RWPE1 (cell line): ENCODE results near the gene PGAP3.

Experiments used
- CTCF ChIA-PET: fragments of 350-600 bp; sonication (Branson Sonifier 250); formaldehyde crosslinking; extraction: SDS; loops from one replicate; lab custom pipeline; 2021; lab: Yijun Ruan, JAX
- POLR2A ChIA-PET: fragments of 400-600 bp; formaldehyde crosslinking; extraction: SDS; loops from one replicate; lab custom pipeline; 2020; ENCODE audit warnings: antibody characterized with exemption; ENCODE audit not compliant: low non-redundant PET; lab: Yijun Ruan, JAX
- DNase-seq: peaks from one replicate; pipeline ENCODE4 v3.0.0; 2012; ENCODE audit warnings: low spot score
- H3K27ac ChIP-seq: fragments of 450-650 bp; 2 replicates; pipeline ENCODE4 v1.5.1; 2017
- CTCF ChIP-seq: fragments of 450-650 bp; conservative IDR thresholded peaks from 2 replicates; pipeline ENCODE4 v1.5.1; 2017; ENCODE audit warnings: low read depth, mild to moderate bottlenecking

The PGAP3 gene

DNA sequence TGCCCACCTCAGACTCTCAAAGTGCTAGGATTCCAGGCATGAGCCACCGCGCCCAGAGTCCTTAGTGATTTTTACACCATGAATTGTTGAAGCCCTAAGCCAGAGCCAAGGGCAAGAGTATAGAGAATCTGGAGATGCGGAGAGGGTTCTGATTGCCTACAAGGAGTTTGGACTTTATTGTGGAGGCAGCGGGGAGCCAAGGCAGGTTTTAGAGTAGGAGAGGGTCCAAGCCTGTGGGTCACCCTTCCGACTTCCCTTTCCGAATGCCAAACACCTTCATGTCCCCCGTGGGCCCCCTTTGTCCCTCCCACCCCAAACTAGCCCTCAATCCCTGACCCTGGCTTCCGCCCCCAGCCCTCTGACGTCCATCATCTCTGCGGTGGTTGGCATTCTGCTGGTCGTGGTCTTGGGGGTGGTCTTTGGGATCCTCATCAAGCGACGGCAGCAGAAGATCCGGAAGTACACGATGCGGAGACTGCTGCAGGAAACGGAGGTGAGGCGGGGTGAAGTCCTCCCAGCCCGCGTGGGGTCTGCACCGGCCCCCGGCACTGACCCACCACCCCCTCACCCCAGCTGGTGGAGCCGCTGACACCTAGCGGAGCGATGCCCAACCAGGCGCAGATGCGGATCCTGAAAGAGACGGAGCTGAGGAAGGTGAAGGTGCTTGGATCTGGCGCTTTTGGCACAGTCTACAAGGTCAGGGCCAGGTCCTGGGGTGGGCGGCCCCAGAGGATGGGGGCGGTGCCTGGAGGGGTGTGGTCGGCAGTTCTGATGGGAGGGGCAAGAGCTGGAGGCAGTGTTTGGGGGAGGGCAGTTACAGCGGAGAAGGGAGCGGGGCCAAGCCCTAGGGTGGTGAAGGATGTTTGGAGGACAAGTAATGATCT, 35.4 kb upstream of the PGAP3 start:
- POLR2A ChIA-PET: interaction anchor here (0.5 kb wide), 1 partner anchor 390 kb away, joined by 4 read pairs; no protein-coding TSS in a partner anchor
- DNase-seq: no peak
- TF ChIP-seq CTCF: no peak
- CTCF ChIA-PET: interaction anchor here (1.0 kb wide), 1 partner anchor 204 kb away, joined by 3 read pairs; the partner anchor contains the start of genes LRRC3C and ORMDL3
- 0 out of 2 replicates have a peak overlapping the region, but pooled peaks have one; percentile 13 for H3K27ac ChIP-seq

DNA sequence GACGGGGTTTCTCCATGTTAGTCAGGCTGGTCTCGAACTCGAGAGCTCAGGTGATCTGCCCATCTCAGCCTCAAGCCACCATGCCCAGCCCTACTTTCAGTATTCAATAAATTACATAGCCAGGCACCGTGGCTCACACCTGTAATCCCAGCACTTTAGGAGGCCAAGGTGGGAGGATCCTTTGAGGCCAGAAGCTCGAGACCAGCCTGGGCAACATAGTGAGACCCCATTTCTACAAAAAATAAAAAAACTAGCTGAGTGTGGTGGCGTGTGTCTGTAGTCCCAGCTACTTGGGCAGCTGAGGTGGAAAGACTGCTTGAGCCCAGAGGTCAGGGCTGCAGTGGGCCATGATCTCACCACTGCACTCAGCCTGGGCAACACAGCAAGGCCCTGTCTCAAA, 34.2 kb upstream of the PGAP3 start:
- CTCF ChIA-PET: interaction anchor here (0.7 to 1.0 kb wide), 2 partner anchors 205 to 288 kb away, joined by 3 read pairs; partner anchors contain the start of genes LRRC3C and ORMDL3
- TF ChIP-seq CTCF: no peak
- DNase-seq: no peak
- no peak overlapping the region for H3K27ac ChIP-seq
- POLR2A ChIA-PET: no interaction called here

DNA sequence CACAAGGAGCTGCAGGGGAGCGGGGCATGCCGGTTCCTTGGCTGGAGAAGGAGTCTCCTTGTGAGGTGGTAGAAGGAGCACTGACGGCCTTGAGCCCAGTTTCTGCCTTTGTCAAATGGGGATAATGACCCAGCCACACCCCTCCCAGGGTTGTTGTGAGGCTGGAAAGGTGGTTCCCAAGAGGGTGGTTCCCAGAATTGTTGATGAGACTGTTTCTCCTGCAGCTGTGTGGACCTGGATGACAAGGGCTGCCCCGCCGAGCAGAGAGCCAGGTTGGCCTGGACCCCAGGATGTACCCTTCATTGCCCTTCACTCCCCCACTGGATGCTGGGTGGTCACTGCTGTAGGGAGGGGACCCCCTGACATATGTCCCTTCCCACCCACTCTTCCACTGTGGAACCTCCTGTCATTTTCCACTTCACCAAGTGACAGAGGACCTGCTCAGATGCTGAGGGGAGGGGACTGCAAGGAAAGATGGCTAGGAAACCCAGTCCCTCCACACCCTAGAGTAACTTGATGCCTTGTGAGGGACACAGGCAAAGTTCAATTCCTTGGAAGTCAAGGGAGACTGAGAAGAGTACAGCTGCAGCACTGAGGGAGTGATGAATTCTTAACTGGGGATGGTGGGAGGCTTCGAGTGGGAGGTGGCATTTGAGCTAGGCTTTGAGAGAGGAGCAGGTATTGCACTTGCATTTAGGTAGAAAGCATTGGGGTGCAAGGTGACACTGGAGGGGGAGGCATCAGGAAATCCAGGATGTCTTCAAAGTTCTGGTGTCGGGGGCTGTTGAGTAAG, 31.9 kb upstream of the PGAP3 start:
- ChIA-PET POLR2A (interaction anchor here (0.7 kb wide), 1 partner anchor 20 kb away, joined by 4 read pairs; the partner anchor contains the start of gene ERBB2), CTCF (interaction anchor here (0.6 to 0.7 kb wide), 2 partner anchors 11 to 98 kb away, joined by 3 to 5 read pairs; no protein-coding TSS in a partner anchor)
- DNase-seq: no peak
- no peak overlapping the region for H3K27ac ChIP-seq
- TF ChIP-seq CTCF: no peak

DNA sequence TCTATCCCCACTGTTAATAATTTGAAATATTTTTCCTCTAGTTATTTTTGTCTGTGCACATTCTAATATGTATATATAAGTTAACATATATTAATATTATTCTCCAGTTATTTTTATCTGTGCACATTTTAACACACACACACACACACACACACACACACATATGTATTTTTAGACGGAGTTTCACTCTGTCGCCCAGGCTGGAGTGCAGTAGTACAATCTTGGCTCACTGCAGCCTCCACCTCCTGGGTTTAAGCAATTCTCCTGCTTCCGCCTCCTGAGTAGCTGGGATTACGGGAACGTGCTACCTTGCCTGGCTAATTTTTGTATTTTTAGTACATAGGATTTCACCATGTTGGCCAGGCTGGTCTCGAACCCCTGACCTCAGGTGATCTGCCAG, 29.8 kb upstream of the PGAP3 start:
- POLR2A ChIA-PET: no interaction called here
- CTCF ChIA-PET: interaction anchor here (1.2 kb wide), 1 partner anchor 50 kb away, joined by 3 read pairs; the partner anchor contains the start of gene PNMT
- no peak for DNase-seq
- H3K27ac ChIP-seq: no peak overlapping the region
- TF ChIP-seq CTCF: no peak

DNA sequence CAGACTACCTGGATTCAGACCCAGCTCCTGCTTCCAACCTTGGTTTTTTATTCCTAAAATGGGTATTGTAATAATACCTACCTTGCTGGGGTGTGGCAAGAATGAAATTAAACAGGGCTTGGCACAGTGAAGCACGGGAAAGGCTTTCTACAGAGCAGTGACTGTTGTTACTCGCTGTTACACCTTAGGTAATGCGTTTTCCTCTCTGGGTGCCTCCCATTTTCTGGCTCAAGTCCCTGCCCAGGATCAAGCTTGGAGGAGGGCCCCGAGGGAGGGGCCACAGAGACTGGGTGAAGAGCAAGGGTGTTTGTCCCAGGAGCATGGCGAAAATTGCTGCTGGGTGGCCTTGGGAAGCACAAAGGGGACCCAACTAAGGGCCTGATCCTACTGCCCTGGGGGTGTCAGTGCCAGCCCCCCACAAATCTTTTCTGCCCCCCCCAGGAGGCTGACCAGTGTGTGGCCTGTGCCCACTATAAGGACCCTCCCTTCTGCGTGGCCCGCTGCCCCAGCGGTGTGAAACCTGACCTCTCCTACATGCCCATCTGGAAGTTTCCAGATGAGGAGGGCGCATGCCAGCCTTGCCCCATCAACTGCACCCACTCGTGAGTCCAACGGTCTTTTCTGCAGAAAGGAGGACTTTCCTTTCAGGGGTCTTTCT, 29.2 kb upstream of the PGAP3 start:
- ChIA-PET POLR2A (interaction anchor here (0.6 kb wide), 1 partner anchor 904 kb away, joined by 5 read pairs; no protein-coding TSS in a partner anchor), CTCF (interaction anchor here (1.5 kb wide), 1 partner anchor 13 kb away, joined by 11 read pairs; no protein-coding TSS in a partner anchor)
- no peak for TF ChIP-seq CTCF
- no peak for DNase-seq
- H3K27ac ChIP-seq: peak overlapping the region; percentile 68
